NCI-H1694 treated with DMSO at 0.1 percent for 48 hours (cell line): ENCODE data around the gene TCEAL5.
"Not testable (repeated sequence)": the region's sequence is repeated elsewhere in the genome, so short reads cannot be mapped to it uniquely, and the experiment has no call there.

Experiments used
- DNase-seq: peaks from one replicate; lab custom pipeline; 2025; lab: John Stamatoyannopoulos, UW

TCEAL5 gene

GRCh38 chrX:103276581-103277002 is at the start of gene TCEAL5:
Gene TCEAL5 (minus strand): TSS chrX:103276750. CDS start chrX:103274563, 2,187 bp downstream.
- DNase-seq = peak; percentile 19

DNA sequence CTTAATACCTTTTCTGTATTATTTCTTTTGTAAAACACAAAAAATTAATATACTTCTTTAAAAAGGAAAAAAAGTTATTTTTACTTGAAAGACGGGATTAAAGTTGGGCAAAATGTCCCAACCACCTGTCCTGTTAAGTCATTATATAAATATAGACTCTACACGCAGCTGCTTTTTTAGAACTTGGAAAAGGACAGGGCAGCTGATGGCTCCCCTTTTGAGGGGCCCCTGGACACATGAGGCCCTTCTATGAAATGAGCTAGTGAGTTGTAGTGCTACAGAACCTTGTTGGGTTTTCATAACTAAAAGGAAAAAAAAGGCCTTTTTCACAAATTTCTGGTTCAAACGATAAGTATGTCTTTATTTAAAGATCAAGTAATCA is 34.8 kb upstream of the TCEAL5 start:
- DNase-seq = no peak

GRCh38 chrX:103310555-103311398 is 34.2 kb upstream of the TCEAL5 start, which contains the start of gene BEX2:
Gene BEX2 (minus strand): TSS chrX:103310990. CDS start chrX:103309976, 1,014 bp downstream.
- DNase-seq = peak; percentile 39

DNA sequence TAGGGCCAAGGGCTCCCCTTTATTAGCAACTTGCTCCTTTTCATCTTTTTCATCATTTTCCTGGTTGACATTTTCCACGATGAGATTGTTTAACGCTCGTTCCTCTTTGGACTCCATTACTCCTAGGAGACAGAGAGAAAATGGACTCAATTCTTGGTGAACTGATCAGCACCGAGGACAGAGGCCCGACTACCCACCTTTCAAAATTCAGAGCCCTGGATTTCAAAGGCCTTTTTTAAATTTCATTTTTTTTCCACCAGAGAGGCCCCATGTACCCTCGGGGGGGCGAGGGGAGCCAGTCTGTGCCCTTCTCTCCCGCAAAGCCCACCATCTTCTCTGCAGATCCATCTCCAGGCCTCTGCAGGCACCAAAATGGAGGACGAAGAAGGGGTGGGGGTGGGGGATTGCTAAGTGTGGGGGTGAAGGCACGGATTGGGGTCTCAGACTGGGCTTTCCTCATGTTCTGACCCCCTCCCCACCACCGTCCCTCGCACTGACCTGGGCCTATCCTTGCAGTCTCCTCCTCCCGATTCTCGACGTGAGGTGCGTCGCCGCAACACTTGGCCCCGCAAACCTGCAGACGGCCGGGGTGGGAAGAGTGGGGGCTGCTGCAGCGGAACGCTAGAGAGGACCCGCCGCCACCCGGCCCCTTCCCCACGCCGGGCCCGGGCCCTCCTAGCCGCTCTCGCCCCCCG is 33.5 kb upstream of the TCEAL5 start:
- no peak for DNase-seq

DNA sequence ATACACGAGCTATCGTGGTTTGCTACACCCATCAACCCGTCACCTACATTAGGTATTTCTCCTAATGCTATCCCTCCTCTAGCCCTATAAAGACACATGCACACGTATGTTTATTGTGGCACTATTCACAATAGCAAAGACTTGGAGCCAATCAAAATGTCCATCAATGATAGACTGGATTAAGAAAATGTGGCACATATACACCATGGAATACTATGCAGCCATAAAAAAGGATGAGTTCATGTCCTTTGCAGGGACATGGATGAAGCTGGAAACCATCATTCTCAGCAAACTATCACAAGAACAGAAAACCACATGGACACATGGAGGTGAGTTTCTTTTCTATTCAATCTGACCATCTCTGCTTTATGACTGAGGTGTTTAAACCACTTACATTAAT is 29.1 kb upstream of the TCEAL5 start:
- DNase-seq = not testable (repeated sequence)

GRCh38 chrX:103304705-103305104 is 28.2 kb upstream of the TCEAL5 start:
- no peak for DNase-seq

DNA sequence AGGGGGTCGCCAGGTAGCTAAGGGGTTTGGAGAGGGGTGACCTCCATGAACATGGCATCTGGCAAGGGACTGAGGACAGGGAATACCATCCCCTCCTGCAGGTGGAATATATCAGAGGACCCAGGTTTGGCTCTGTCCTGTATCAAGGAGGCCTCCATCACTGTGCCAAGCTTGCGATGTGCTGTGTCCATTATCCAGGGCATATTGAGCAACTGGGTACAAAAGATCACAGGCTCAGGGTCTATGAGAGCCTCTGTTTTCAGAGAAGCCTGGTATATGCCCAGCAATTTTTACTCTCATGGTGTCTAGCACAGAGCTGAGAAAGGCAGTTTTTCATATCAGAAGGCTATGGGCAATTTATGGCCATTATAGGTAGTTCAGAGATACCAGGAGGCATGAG is 16.6 kb upstream of the TCEAL5 start:
- no peak for DNase-seq

DNA sequence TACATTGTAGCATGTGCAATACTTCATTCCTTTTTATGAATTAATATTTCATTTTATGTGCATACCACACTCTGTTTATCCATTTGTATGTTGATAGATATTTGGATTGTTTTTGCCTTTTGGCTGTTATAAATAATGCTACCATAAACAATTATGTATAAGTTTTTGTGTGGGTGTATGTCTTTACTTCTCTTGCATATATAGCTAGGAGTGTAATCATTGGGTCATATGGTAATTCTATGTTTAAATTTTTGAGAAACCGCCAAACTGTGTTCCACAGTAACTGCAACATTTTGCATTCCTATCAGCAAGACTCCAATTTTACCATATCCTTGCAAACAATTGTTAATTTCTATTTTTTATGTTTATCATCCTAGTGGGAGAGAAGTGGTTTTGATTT is 3.1 kb upstream of the TCEAL5 start:
- no peak for DNase-seq

DNA sequence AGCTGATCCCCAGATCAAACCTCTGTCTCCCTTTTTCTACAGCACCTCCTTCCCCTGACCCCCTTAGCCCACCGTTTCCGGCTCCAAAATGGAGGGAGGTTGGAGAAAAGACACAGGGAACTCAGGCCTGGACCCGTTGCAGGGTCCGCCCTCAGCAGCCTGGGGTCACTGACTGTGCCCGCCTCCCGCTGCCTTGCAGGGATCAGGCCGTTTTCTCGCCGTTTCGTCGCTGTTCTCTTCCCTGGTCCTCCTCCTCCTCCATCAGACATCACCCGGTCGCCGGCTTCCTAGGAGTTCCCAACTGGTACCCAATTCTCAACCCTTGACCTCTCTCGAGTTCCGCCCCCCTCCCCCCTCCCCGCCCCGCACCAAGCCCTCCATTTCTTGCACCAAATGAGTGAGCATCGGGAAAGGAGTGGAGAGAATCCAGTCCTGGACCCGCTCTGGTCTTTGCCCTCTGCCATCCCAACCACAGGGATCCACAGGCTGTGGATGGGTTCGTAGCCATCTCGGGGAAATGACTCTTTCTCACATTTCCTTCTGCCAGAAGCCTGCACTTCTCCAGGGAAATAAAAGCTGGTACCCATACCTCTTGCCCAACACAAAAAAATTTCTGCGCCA is 493 bp downstream of the TCEAL5 start:
- no peak for DNase-seq

DNA sequence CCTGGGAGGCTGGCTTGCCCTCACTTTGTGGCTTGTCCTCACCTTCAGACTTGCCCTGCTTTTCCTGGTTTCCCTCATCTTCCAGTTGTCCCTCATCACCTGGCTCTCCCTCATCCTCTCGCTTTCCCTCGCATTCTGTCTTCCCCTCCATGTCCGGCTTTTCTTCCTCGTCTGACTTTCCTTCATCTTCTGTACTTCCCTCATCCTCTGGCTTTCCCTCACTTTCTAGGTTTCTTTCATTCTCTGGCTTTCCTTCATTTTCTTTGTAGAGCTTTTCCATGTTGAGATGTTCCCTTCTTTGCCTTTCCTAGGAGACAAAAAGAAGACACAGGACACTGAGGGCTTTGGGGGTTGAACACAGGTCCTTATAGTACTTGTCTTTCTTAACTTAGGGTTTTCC is 2.3 kb downstream of the TCEAL5 start:
- no peak for DNase-seq

GRCh38 chrX:103258275-103258674 is 18.3 kb downstream of the TCEAL5 start:
- DNase-seq = no peak

DNA sequence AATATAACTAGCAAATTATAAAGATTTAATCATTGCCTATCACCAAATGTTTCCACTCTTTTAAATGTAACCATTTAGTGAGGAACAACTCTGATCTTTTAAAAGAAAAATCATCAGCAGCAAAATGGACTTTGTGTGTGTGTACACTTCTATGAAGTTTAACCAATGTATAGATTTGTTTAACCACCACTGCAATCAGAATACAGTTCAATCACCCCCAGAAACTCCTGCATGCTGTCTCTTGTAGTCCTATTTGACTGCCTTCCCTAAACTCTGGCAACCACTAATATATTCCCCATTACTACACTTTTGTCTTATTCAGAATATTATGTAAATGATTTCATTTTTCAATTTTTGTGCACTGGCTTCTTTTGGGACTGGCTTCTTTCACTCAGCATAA is 19.9 kb downstream of the TCEAL5 start:
- no peak for DNase-seq

- DNase-seq = peak; percentile 68
These were observed 21.5 kb downstream of the TCEAL5 start, which contains the start of gene TCEAL8 for GRCh38 chrX:103254921-103255493. Gene TCEAL8 (minus strand): TSS chrX:103255155. CDS start chrX:103253979, 1,176 bp downstream.

DNA sequence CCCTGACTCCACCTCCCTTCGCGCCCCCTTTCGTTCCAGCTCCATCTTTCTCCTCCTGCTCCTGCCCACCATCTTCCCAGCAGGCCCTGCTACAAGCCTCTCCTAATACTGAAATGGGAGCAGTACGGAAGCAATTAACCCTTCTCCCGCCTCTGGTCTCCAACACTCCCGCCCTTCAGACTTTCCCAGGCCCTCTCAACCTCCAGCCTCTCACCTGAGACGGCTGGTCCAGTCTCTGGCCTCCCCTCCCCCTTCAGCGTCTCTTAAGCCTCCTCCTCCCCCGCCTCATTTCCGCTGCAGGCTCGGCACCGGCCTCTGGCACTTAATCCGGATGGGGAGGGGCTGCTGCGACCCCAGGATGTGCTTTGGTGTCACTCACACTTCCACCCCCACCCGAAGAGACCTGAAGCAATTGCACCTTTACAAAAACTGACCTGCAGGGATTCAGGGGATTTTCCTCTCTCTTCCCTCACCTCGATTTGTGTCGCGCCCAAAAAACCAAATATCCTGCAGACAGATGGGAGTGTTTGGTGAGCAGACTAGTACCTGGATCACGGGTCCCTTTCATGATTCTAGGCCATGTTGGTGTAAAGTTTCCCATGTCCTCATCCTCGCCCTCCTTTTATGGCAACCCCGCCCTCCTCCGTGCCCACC is 22.3 kb downstream of the TCEAL5 start:
- peak; percentile 16 for DNase-seq

DNA sequence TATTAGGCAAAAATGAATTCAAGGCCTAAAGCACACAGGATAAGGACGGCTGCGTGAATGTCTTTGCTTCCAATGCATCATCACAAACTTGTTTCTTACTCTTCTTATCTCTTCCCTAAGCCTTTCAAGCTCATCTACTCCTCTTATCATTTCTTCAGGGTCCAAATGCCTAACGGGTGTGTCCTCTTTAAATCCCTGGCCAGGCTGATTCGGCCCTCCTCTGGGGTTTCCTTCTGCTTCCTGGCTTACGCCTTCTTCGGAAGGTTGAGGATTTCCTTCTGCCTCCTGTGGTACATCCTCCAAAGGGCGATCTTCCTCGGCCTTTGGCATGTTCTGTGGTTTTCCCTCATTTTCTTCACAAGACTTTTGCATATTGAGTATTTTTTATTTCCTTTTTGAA is 22.9 kb downstream of the TCEAL5 start:
- DNase-seq = no peak

DNA sequence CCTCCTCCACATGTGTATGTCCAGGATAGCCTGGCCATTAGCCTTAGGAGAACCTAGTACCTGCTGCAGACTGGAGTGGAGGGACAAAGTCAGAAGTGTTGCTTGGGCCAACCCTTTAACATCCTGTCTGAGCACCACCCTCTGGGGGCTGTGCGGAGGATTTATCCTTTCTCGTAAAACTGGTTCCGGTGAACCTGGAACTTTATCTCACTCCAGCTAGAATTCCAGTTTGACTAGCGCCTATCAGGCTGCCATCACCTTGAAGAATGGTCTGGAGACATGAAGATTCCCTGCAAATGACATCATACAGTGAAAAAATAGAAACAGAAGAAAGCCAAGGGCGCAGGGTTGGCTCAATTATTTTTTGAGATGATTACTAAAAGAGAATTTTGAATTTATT is 25.6 kb downstream of the TCEAL5 start:
- no peak for DNase-seq

DNA sequence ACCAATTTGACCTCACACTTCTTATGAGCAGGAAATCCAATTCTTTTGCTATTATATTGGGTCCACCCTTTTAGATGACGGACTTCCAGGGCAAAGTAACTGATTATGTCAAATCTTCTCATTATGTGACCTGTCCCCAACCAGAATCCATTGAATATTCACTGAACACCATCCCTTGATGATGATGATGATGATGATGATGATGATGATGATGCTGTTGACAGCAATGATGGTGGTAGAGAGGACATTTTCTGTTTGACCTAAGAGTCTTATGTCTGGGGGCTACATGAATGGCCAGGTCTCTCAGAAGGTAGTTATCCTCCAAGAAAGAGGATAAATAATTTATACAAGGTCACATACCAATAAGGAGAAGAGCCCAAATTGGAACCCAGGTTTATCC is 26.7 kb downstream of the TCEAL5 start:
- DNase-seq = no peak

DNA sequence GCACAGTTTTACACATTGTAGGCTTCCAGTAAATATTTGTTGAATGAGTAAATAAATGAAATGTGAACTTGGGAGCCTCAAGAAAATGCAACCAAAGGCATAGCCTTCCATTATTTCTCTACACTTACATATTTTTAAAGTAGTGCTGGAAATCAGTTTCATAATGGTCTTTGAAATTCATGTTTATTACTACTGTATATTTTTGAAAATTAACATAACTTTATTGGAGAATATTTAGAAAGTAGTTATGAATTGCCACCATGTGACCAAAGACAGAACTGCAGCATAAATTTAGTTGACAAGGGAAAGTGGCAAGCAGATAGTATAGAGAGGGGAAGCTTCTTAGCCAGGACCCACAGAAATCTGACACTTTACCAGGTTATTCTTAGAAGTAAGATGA is 28.0 kb downstream of the TCEAL5 start:
- DNase-seq = no peak

DNA sequence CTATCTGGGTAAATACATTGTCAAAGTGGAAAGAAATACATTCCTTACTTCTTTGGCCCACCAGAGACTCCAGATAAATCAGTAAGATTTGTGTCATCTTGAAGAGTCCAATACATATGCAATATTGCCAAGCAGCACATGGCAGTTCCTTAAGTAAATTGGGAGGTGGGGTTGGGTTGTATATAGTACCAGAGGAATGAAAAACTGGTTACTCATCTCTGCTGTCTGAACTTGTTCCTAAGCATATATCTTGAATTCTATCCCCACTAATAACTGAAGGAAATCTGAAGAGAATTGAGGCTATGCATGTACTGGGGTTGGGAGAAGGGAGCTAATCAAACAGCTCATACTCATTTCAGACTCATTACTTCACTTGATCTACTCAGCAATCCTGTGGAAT is 36.4 kb downstream of the TCEAL5 start:
- DNase-seq = no peak

DNA sequence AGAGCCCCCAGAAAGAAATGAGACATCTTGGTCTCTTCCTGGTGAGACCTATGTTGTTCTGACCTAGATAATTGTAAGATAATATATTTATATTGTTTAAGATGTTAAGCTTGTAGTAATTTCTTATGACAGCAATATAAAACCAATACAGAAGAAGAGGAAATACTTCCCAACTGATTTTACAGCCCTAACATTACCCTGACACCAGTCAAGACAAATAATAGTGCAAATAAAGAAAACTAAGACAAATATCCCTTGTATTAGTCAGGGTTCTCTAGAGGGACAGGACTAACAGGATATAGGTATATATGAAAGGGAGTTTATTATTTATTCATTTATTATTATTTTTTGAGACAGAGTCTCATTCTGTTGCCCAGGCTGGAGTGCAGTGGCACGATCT is 40.3 kb downstream of the TCEAL5 start:
- no peak for DNase-seq

DNA sequence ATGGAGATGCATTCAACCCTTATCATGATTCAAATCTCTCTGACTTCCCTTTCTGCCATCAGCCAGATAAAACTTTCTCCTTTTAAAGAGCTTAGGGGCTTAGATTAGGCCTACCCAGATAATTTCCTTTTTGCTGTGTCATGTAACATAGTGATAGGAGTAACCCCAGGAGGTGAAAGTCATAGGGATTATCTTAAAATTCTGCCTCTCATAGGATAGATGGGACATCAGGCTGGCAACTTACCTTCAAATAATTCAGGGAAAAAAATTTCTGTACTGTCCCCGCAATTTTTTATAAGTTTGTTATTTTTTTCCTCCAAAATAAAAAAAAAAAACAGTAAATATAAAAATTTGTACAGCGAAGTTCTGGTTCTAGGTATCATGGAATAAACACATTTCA is 40.9 kb downstream of the TCEAL5 start:
- not testable (repeated sequence) for DNase-seq

- DNase-seq = no peak
These were observed 41.7 kb downstream of the TCEAL5 start for GRCh38 chrX:103234869-103235268.
